ENCODE data around the gene EXOSC7.

EXOSC7 gene

GRCh38 chr3:44993471-44994205, 17.6 kb downstream of the EXOSC7 start:
- DNase-seq (ENCODE audit: low spot score): peak; percentile 50

DNA sequence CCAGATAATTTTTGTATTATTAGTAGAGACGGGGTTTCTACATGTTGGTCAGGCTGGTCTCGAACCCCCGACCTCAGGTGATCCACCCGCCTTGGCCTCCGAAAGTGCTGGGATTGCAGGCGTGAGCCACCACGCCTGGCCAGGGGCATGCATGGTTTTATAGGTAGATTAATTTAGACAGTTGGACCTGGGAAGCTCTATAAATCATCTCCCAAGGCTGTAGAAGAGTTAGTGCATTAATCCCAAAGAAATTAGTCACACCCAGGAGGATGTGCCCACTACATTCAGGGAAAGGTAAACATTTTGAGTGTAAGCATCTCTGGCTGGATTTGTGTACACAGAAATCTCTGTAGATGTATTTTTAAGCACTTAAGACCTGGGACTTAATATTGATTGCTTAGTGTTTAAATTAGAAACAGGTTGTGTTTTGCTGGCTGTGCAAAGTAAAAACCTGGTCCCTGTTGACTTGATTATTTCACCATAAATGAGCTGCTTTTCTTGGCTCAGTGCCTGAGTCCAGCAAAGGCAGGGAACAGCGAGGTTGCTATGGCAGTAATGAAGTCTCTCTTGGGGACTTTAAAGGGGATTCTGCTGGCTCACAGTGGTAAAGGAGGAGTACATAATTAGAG, 19.2 kb downstream of the EXOSC7 start:
- no peak for DNase-seq (ENCODE audit: low spot score)

DNA sequence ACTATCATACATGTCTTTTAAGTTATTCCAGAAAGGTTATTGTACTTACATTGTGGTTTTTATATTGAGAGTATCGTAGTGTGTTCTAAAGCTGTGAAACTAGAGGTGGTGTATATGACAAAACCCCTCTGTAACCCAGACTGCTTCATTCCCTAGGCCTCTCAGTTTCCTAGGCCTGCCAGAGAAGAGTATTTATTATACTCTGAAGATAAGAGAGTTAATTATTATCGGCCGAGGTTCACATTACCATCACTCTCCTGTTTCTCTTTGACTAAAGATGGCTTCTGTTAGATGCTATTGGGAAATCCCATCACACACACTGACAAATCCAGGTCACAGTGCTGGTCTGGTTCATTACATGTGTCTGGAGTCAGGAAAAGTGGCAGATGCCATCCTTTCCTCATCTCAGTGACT, 20.5 kb downstream of the EXOSC7 start:
- DNase-seq (ENCODE audit: low spot score): no peak

DNA sequence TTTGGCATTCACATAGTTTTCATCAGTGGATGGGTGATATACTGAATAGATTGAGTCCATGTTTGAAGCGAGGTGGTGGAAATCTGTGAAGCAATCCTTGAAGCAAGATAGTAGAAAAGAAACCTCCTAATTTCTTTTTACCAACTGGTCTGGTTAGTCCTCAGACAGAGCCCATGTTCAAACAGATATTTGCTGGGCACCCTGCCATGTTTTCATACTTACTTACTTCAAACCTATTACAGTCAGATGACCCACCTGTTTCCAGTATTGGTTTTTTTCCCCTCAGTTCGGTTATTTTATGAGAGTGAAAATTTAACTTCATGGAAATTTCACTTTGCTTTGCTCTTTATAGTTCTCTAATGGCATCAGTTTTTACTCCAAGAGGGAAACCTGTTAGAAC, 23.7 kb downstream of the EXOSC7 start:
- no peak for DNase-seq (ENCODE audit: low spot score)

DNA sequence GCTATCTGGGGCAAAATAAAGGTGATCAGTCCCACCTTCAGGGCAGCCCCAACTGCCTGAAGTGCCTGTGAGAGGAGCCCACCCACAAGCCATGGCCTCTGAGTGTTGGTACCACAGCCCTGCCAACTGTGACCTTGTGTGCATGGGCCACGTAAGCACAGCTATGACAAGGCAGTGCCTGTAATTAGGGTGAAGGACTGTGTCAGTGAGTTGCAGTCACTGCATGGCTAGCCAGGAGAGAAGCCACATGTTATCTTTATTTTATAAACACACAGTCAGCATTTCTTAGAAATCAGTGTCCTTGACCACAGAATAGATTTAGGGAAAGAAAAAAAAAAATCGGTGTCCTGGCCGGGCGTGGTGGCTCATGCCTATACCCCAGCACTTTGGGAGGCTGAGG, 24.8 kb downstream of the EXOSC7 start:
- DNase-seq (ENCODE audit: low spot score): no peak

DNA sequence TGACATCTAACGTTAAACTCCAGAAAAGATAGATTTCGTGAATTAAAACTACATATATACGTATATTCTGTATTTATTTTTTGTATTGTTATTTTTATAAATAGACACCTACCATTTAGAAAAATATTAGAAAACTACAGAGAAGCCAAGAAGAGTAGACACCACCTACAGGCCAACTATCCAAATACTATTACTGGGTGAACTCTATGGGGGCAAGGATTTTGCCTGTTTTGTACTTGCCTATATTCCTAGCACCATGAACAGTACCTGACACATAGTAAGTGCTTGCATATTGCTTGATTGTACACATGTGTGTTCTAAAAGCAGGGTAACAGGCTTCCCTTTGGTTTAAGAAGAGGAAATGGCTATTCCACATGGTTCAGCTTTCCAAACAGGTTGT, 25.7 kb downstream of the EXOSC7 start:
- DNase-seq (ENCODE audit: low spot score): no peak

DNA sequence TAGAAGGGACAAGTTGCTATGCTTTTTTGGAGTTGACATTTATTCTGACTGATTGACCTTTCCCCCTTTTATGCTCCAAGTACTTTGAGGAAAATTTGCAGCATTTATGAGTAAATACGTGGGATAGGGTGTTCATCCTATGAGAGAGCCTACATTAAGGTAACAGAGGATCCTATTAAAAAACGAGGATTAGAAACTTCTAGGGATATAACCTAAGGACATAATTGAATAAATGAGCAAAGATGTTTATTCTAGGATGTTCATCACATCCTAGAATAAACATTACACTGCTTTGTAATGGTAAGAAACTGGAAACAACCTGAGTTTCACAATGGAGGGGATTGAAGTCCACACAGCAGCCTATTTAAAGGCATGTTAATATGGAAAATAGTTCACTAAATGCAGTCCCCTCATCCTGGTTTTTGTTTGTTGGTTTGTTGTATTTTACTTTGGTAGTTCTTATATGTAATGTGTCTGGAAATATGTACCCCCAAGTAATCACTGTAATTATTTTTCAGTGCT, 26.2 kb downstream of the EXOSC7 start:
- DNase-seq (ENCODE audit: low spot score): no peak

GRCh38 chr3:45002720-45003119, 26.7 kb downstream of the EXOSC7 start:
- DNase-seq (ENCODE audit: low spot score): no peak

DNA sequence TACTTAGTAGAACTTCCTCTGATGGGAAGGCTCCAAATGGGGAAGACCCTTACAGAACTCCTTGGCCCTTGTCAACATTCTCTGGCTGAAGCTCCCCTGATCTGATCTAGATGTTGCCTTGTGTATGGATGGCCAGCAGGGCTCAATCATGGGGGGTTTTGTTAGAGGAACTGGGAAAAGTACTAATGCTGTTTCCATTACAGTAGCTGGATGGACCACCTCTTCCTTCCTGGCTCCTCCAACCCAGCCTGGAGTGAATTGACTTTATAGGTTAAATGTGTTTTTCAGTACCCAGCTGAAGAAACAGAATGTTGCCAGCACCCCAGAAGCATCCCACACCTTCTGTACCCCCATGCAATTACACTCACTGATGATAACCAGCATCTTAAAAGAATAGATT, 27.4 kb downstream of the EXOSC7 start:
- DNase-seq (ENCODE audit: low spot score): no peak

GRCh38 chr3:45003859-45004258, 27.8 kb downstream of the EXOSC7 start:
- DNase-seq (ENCODE audit: low spot score): no peak

DNA sequence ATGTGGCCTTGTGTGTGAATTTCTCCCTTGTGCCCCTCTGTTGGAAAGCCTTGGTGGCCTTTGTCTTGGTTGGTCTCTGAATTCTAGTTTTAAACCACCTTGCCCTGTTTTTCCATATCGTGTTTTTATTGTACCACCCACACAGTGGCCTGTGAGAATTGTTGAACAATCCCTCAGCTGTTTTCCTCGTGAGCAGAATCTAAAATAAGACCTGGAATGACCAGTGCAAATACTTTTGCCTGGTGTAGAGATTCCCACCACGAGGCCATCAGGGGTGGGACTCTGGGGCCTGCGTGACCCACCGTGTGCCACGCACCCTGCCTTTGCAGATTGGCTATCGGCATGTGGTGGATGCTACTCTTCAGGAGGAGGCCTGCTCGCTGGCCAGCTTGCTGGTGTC, 31.0 kb downstream of the EXOSC7 start:
- no peak for DNase-seq (ENCODE audit: low spot score)

DNA sequence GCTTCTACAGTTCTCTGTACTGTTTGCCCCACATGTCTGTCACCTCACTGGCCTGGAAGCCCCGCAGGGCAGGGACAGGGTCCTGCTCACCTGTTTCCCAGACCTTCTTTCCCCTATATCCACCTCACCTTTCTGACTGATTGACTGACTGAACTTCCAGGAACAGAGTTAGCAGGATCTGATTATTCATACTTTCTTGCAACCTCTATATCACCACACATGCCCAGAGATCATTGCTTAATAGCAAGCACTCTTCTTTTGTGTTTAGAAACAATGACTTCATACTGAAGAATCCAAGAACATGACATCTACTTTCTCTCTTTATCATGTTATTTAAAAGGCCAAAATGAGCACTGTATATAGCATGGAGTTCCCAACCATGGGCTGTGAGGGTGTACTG, 32.1 kb downstream of the EXOSC7 start:
- DNase-seq (ENCODE audit: low spot score): no peak

- DNase-seq (ENCODE audit: low spot score): no peak
Measured at GRCh38 chr3:45009868-45010267, 33.8 kb downstream of the EXOSC7 start.

DNA sequence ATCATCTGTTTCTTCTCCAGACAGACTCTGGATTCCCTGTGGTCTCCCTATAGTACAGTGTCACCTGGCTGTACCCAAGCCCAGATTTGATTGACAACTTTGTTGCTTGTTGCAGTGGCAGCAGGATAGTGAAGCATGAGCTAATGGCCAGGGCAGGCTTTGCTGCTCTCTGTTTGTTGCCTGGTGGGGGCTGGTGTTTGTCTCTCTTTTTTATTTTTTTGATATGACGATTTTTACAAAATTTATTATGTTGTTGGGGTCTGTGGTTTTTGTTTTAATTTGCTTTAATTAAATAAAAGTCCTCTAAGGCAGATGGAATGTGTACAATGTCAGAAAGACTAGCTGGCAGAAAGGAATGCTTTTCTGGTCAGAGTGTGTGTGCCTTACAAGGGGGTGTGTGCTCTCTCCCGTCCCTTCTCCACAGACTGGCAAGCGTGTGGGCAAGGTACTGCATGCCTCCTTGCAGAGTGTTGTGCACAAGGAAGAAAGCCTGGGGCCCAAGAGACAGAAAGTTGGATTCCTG, 34.8 kb downstream of the EXOSC7 start:
- no peak for DNase-seq (ENCODE audit: low spot score)

- no peak for DNase-seq (ENCODE audit: low spot score)
Measured at GRCh38 chr3:45011756-45012508, 35.9 kb downstream of the EXOSC7 start.

DNA sequence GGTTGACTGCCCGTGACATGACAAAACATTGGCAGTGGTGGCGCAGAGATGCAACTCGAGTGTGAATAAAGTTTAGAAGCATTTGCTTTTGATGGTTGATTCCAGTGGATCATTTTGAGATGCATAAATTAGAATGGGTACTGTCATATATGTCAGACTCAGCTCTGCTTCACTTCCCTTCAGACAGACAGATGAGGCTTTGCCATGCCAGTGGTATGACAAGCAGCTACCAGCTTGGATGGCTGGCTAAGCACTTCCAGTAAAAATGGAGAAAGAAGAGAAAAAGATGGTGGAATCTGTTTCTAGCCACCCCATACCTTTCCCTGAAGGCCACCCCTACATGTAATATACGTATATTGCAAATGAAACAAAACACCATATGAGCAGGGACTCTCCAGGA, 36.5 kb downstream of the EXOSC7 start:
- DNase-seq (ENCODE audit: low spot score): no peak

- DNase-seq (ENCODE audit: low spot score): no peak
Measured at GRCh38 chr3:45016916-45017315, 40.9 kb downstream of the EXOSC7 start.

DNA sequence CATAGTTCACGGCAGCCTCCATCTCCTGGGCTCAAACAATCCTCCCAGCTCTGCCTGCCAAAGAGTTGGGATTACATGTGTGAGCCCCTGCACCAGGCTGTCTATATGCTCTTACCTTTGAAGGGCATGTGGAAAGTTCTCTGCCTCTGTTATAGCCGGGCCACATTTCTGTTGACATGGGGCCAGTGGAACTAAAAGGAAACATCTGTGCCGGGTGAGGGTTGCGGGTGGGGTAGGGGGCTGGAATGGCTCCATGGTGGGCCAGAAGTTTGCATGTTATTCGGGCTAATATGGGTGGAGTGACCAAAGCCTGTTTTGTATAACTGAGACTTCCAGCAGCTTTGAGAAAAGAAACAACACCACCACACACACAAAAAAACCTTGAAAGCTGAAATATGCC, 41.8 kb downstream of the EXOSC7 start:
- DNase-seq (ENCODE audit: low spot score): no peak

DNA sequence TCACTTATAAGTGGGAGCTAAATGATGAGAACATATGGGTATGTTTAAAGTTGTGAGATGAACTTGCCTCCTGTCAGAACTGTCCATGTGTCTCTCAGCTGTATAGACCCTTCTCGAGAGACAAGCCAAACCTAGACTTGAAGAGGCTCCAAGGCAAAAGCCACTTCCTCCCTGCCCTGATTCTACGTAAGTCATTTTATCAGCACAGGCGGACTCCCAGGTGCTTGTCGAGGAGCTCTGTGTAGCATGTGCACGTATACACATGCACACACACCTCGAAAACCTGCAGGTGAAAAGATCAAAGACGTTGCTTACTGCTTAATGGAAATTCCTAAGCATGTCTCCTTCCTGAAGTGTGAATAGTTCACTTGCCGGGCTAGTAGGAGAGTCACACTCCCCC, 44.5 kb downstream of the EXOSC7 start:
- no peak for DNase-seq (ENCODE audit: low spot score)

DNA sequence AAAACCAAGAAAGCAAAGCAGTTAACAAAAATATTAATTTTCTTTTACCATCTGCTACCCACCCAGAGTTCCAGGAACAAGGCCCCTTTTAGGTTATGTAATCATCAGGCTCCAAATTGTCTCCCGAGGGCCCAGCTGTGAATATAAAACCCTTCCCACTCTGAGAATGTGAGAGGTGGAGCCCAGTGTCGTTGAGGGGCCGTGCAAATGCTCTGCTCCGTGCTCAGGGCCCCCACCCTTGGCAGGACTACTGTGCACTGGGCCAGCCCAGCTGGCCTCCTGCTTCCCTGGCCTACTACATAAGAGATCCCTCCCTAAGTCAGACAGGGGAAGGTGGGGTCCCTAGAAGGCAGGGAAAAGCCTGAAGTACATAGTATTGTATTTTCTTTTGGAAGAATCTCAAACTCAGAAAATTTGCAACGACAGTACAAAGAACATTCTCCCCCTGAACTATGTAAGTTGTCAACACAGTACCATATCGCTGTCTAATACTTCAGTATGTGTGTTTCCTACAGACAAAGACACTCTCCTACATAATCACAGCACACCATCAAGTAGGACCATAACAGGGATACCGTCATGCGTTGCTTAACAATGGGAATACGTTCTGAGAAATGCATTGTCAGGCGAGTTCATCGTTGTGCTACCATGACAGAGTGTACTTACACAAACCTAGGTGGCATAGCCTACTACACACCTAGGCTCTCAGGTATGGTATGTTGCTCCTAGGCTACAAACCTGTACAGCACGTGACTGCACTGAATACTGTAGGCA, 45.7 kb downstream of the EXOSC7 start:
- no peak for DNase-seq (ENCODE audit: low spot score)

DNA sequence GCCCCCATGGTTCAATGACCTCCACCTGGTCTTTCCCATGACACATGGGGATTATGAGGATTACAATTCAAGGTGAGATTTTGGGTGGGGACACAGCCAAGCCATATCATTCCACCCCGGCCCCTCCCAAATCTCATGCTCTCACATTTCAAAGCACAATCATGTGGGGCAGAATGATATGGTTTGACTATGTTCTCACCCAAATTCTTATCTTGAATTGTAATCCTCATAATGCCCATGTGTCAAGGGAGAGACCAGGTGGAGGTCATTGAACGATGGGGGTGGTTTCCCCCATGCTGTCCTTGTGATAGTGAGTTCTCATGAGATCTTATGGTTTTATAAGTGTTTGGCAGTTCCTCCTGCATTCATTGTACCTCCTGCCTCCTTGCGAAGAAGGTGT, 47.6 kb downstream of the EXOSC7 start:
- DNase-seq (ENCODE audit: low spot score): no peak
